Astrocyte of the cerebellum (primary cell): ENCODE data around the gene NID2.
A peak's percentile ranks its signal among the peaks of the same experiment; 100 is the strongest.

Source experiments
- DNase-seq: peaks from one replicate; pipeline ENCODE4 v3.0.0-alpha.2; 2011; ENCODE audit warnings: low read depth
- H3K4me3 ChIP-seq: 2 replicates; pipeline ENCODE4 v1.5.1; 2011; ENCODE audit warnings: mild to moderate bottlenecking, low read depth, low read length, moderate library complexity
- in situ Hi-C: cut with HindIII; loops from 2 replicates; pipeline ENCODE4 v1.10.0; 2017; ENCODE audit warnings: low sequenced_read_pairs
- TF ChIP-seq, protein P1 (sequence below): IDR thresholded peaks from 2 replicates; pipeline ENCODE4 v1.5.1; 2012; ENCODE audit warnings: low read length, low read depth, moderate library complexity, mild to moderate bottlenecking; ENCODE audit errors: missing control alignments

The NID2 gene

DNA sequence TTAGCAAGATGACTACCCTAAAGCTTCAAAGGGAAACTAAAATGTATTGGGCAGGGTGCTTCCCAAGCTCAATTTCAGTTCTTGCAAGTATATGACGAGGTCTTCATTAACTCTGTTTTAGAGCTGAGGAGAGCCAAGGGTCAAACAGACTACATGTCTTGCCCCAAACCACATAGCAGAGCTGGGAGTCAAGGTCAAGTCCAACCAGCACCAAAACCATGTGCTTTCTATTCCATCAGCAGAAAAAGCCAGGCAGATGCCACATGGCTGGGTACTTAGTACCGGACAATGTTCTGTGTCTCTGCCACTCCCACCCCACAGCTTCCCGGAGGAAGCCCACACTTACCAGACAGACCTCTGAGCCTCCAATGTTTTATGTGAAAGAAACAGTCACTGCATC lies 17.6 kb downstream of the NID2 start:
- no peak for DNase-seq
- in situ Hi-C loops, result no loop called here
- H3K4me3 ChIP-seq, result no peak overlapping the region
- TF ChIP-seq, protein P1, sequence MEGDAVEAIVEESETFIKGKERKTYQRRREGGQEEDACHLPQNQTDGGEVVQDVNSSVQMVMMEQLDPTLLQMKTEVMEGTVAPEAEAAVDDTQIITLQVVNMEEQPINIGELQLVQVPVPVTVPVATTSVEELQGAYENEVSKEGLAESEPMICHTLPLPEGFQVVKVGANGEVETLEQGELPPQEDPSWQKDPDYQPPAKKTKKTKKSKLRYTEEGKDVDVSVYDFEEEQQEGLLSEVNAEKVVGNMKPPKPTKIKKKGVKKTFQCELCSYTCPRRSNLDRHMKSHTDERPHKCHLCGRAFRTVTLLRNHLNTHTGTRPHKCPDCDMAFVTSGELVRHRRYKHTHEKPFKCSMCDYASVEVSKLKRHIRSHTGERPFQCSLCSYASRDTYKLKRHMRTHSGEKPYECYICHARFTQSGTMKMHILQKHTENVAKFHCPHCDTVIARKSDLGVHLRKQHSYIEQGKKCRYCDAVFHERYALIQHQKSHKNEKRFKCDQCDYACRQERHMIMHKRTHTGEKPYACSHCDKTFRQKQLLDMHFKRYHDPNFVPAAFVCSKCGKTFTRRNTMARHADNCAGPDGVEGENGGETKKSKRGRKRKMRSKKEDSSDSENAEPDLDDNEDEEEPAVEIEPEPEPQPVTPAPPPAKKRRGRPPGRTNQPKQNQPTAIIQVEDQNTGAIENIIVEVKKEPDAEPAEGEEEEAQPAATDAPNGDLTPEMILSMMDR, result no peak

- no peak for DNase-seq
- TF ChIP-seq, protein P1, result no peak
- H3K4me3 ChIP-seq, result no peak overlapping the region
- in situ Hi-C loops, result no loop called here
These were observed 18.9 kb downstream of the NID2 start for GRCh38 chr14:52049721-52050588.

DNA sequence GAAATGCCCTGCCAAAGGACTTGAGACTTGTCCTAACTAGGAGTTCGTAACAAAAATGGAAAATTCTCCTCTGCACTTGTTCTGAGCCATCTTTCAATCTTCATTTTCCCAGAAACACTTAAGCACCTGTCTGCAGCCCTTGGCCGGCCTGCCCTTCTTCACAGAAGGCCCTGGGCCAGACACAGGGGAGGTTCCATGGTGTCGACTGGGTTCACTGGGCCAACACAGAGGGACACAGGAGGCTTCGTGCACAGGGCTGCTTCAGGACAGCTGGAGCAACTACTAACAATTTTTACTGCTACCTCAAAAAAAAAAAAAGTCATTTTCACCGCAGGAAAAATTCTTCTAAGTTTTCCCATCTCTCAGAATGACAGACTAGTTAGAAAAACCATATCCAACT lies 19.6 kb downstream of the NID2 start:
- TF ChIP-seq, protein P1, result no peak
- in situ Hi-C loops, result no loop called here
- no peak overlapping the region for H3K4me3 ChIP-seq
- DNase-seq, result no peak

GRCh38 chr14:52048641-52049204 lies 20.1 kb downstream of the NID2 start:
- no peak overlapping the region for H3K4me3 ChIP-seq
- in situ Hi-C loops, result no loop called here
- DNase-seq, result peak; percentile 88
- TF ChIP-seq, protein P1, result no peak

- in situ Hi-C loops, result no loop called here
- DNase-seq, result no peak
- TF ChIP-seq, protein P1, result no peak
- H3K4me3 ChIP-seq, result no peak overlapping the region
These were observed 20.7 kb downstream of the NID2 start for GRCh38 chr14:52048116-52048515.

GRCh38 chr14:52046376-52046917 lies 22.4 kb downstream of the NID2 start:
- TF ChIP-seq, protein P1, result no peak
- no peak overlapping the region for H3K4me3 ChIP-seq
- no peak for DNase-seq
- in situ Hi-C loops, result no loop called here
